Keratinocyte (primary cell): ENCODE measurements around the gene TRAT1. TPM values are rescaled to one million over a fixed set of nuclear protein-coding genes. Genes with fewer than 3 reads are reported as not detected.

Experiments used
- DNase-seq: peaks from one replicate; pipeline ENCODE4 v3.0.0-alpha.2; 2011; ENCODE audit warnings: low read depth, missing footprints, low spot score
- FAIRE-seq: peaks from 2 replicates; lab custom pipeline; 2011; peaks lifted over from hg19 to GRCh38; lab: Jason Lieb, UNC
- H2AFZ ChIP-seq: 2 replicates; pipeline ENCODE4 v1.6.0; 2012; ENCODE audit warnings: low read length, control low read depth, inconsistent platforms; ENCODE audit not compliant: control insufficient read depth
- H3K27ac ChIP-seq: 2 replicates; pipeline ENCODE4 v1.5.1; 2011; ENCODE audit warnings: low read length; ENCODE audit not compliant: control insufficient read depth, insufficient read depth
- H3K27me3 ChIP-seq: 3 replicates; pipeline ENCODE4 v1.6.0; 2011; ENCODE audit warnings: low read length; ENCODE audit not compliant: control insufficient read depth, insufficient read depth; ENCODE audit errors: extremely low read depth
- H3K36me3 ChIP-seq, 2 experiments: 2 replicates in 1 of 2; 3 replicates in 1 of 2; pipeline ENCODE4 v1.5.1; 2011; ENCODE audit warnings: low read length in 2 of 2, mild to moderate bottlenecking in 1 of 2; ENCODE audit not compliant: control insufficient read depth in 2 of 2, insufficient read depth in 2 of 2; ENCODE audit errors: extremely low read depth in 1 of 2
- H3K4me1 ChIP-seq: 3 replicates; pipeline ENCODE4 v1.5.1; 2011; ENCODE audit warnings: low read length; ENCODE audit not compliant: control insufficient read depth, insufficient read depth; ENCODE audit errors: extremely low read depth
- H3K4me2 ChIP-seq: 3 replicates; pipeline ENCODE4 v1.6.0; 2011; ENCODE audit warnings: low read depth, low read length; ENCODE audit not compliant: control insufficient read depth, insufficient read depth; ENCODE audit errors: extremely low read depth
- H3K4me3 ChIP-seq, 3 experiments: fragments of 200-600 bp in 1 of 3; sonication (generic) in 1 of 3; 2 replicates in 2 of 3; 3 replicates in 1 of 3; pipeline ENCODE4 v1.5.1; 2011 to 2016; ENCODE audit warnings: low read length in 3 of 3, mild to moderate bottlenecking in 3 of 3, control low read depth in 2 of 3, inconsistent platforms in 1 of 3, low read depth in 1 of 3, mixed read lengths in 1 of 3, mixed run types in 1 of 3, moderate library complexity in 1 of 3; ENCODE audit not compliant: control insufficient read depth in 2 of 3, insufficient read depth in 2 of 3; ENCODE audit errors: extremely low read depth in 1 of 3
- H3K79me2 ChIP-seq: 2 replicates; pipeline ENCODE4 v1.6.0; 2012; ENCODE audit warnings: low read length; ENCODE audit not compliant: control insufficient read depth, insufficient read depth
- H3K9ac ChIP-seq: 3 replicates; pipeline ENCODE4 v1.6.0; 2011; ENCODE audit warnings: low read length; ENCODE audit not compliant: control insufficient read depth, insufficient read depth; ENCODE audit errors: extremely low read depth
- H3K9me1 ChIP-seq: 3 replicates; pipeline ENCODE4 v1.6.0; 2011; ENCODE audit warnings: low read length; ENCODE audit not compliant: control insufficient read depth, insufficient read depth; ENCODE audit errors: extremely low read depth
- H3K9me3 ChIP-seq: 2 replicates; pipeline ENCODE4 v1.5.1; 2012; ENCODE audit warnings: low read depth, low read length; ENCODE audit not compliant: control insufficient read depth
- H4K20me1 ChIP-seq: 3 replicates; pipeline ENCODE4 v1.6.0; 2011; ENCODE audit warnings: low read length; ENCODE audit not compliant: control insufficient read depth, insufficient read depth; ENCODE audit errors: extremely low read depth
- EZH2 ChIP-seq: IDR thresholded peaks from one replicate; pipeline ENCODE4 v1.6.1; 2012; ENCODE audit warnings: inconsistent platforms, mild to moderate bottlenecking, low read length, moderate library complexity
- dilution Hi-C: fragments of 300-500 bp; cut with MboI; formaldehyde crosslinking; loops from one replicate; pipeline ENCODE4 v1.7.0; 2020; ENCODE audit warnings: low sequenced_read_pairs; ENCODE audit not compliant: extremely low pct_ligation_motif_present
- polyA plus RNA-seq, 5 experiments: library from polyadenylated mRNA; depleted of rRNA in 3 of 5; stranded (reverse) in 3 of 5; stranded (forward) in 1 of 5; unstranded in 1 of 5; fragments of >200 nt; gene quantifications; 1 replicate in 1 of 5; 2 replicates in 3 of 5; 3 replicates in 1 of 5; pipeline versions ENCODE4 v1.2.1 to v1.2.3, GENCODE V29; 2011 to 2012; ENCODE audit warnings: missing spikeins in 2 of 5, low read depth in 1 of 5, low replicate concordance in 1 of 5
- TF ChIP-seq, protein P1 (sequence below), 3 experiments: IDR thresholded peaks in 1 of 3; conservative IDR thresholded peaks in 1 of 3; optimal IDR thresholded peaks in 1 of 3; 2 replicates in 2 of 3; 3 replicates in 1 of 3; pipeline versions ENCODE3 to v1.5.1; 2011; ENCODE audit warnings: low read length in 3 of 3, mild to moderate bottlenecking in 3 of 3, moderate library complexity in 2 of 3, control low read depth in 1 of 3, inconsistent platforms in 1 of 3; ENCODE audit not compliant: insufficient read depth in 2 of 3; ENCODE audit errors: extremely low read depth in 1 of 3

Gene TRAT1
- polyA plus RNA-seq, 1 donor (not counting 4 experiments of a cell fraction or from before 2014, with no cell fraction given), result not detected

DNA sequence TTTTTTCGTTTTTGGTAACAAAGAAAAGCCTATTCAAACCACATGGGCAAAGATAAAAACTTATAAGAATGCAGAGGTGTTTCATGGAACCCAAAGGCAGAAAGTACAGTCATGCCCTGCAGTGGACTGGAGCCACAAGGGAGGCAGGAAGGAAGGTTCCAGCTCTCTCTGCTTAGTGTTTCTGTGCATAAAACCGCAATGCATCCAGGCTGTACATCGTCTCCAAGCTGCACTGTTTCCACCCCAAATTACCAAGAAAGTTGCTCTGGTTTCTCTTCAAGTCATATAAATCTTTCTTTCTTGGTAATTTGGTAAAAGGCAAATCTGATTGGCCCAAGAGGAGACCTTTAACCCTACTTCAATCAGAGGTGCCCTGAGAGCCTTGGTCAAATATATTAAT lies 15.8 kb downstream of the TRAT1 start:
- Histone ChIP-seq H3K36me3 (no peaks in the 10 kb centered on the region), H3K27me3 (no peaks in the 10 kb centered on the region), H3K4me3 (no peak overlapping the region), H3K9ac (no peak overlapping the region), H3K79me2 (no peaks in the 10 kb centered on the region), H2AFZ (no peak overlapping the region), H3K27ac (no peak overlapping the region), H3K9me1 (no peaks in the 10 kb centered on the region), H3K4me2 (no peak overlapping the region), H3K4me1 (no peaks in the 10 kb centered on the region), H3K9me3 (no peaks in the 10 kb centered on the region), H4K20me1 (no peaks in the 10 kb centered on the region)
- DNase-seq (no peak), FAIRE-seq (no peak)
- no peak for TF ChIP-seq EZH2
- TF ChIP-seq, protein P1, sequence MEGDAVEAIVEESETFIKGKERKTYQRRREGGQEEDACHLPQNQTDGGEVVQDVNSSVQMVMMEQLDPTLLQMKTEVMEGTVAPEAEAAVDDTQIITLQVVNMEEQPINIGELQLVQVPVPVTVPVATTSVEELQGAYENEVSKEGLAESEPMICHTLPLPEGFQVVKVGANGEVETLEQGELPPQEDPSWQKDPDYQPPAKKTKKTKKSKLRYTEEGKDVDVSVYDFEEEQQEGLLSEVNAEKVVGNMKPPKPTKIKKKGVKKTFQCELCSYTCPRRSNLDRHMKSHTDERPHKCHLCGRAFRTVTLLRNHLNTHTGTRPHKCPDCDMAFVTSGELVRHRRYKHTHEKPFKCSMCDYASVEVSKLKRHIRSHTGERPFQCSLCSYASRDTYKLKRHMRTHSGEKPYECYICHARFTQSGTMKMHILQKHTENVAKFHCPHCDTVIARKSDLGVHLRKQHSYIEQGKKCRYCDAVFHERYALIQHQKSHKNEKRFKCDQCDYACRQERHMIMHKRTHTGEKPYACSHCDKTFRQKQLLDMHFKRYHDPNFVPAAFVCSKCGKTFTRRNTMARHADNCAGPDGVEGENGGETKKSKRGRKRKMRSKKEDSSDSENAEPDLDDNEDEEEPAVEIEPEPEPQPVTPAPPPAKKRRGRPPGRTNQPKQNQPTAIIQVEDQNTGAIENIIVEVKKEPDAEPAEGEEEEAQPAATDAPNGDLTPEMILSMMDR (optimal IDR thresholded peaks at IDR 0.05 in 1 of 3, IDR thresholded peaks at IDR 0.05 in 1 of 3, conservative IDR thresholded peaks at IDR 0.05 in 1 of 3; ENCODE audit: extremely low read depth in 1 of 3, insufficient read depth in 2 of 3, low read length in 3 of 3), result no peak
- dilution Hi-C loops, result no loop called here

DNA sequence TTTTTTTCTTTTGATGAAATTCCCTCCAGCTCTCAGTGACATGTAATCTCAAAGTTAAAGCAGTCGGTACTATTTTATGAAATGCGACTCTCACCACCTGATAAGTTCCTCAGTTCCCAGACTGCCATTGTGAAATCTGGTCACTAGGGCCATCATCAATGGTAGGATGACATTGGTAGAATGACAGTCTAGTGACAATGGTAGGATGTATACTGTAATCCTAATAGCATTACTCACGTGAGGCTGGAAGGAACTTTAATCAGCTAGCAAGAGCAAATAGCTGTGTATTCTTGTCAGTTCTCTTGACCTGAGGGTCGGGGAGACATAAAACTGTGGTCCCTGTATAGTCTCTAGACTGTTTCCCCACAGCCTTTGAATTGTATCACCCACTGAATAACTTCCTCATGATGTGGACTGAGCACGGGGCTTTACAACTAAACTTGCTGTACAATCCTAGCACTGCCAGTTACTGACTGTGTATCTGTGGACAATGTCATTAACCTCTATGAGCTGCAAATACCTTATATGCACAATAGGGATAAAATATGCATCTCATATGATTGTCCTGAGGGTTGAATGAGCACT lies 23.2 kb downstream of the TRAT1 start:
- Histone ChIP-seq H4K20me1 (no peaks in the 10 kb centered on the region), H3K4me3 (no peak overlapping the region), H3K4me2 (no peak overlapping the region), H3K79me2 (no peaks in the 10 kb centered on the region), H3K9ac (no peak overlapping the region), H2AFZ (no peak overlapping the region), H3K9me1 (no peaks in the 10 kb centered on the region), H3K27me3 (no peaks in the 10 kb centered on the region), H3K9me3 (no peaks in the 10 kb centered on the region), H3K4me1 (no peaks in the 10 kb centered on the region), H3K36me3 (no peaks in the 10 kb centered on the region), H3K27ac (no peak overlapping the region)
- DNase-seq (no peak), FAIRE-seq (no peak)
- dilution Hi-C loops, result no loop called here
- no peak for TF ChIP-seq EZH2
- TF ChIP-seq, protein P1 (optimal IDR thresholded peaks at IDR 0.05 in 1 of 3, IDR thresholded peaks at IDR 0.05 in 1 of 3, conservative IDR thresholded peaks at IDR 0.05 in 1 of 3; ENCODE audit: extremely low read depth in 1 of 3, insufficient read depth in 2 of 3, low read length in 3 of 3), result no peak
